Mesendoderm (in vitro differentiated cells): ENCODE measurements around the gene CUL5. TPM values are rescaled to one million over a fixed set of nuclear protein-coding genes. Genes with fewer than 3 reads are reported as not detected.
A peak's percentile ranks its signal among the peaks of the same experiment; 100 is the strongest.

Experiments
- DNase-seq: peaks from one replicate; pipeline ENCODE4 v3.0.0; 2013
- H2AK5ac ChIP-seq: 2 replicates; pipeline ENCODE4 v1.6.1; 2013; ENCODE audit warnings: low read length, inconsistent platforms
- H2BK120ac ChIP-seq: 2 replicates; pipeline ENCODE4 v1.6.1; 2013; ENCODE audit warnings: low read depth, mild to moderate bottlenecking, low read length, moderate library complexity, mixed read lengths
- H2BK15ac ChIP-seq: replicated peaks from 2 replicates; pipeline ENCODE4 v1.6.1; 2013; ENCODE audit warnings: low read depth, mild to moderate bottlenecking, moderate library complexity
- H2BK5ac ChIP-seq: 2 replicates; pipeline ENCODE4 v1.6.1; 2013; ENCODE audit warnings: low read length, inconsistent platforms
- H3K18ac ChIP-seq: 2 replicates; pipeline ENCODE4 v1.6.1; 2013; ENCODE audit warnings: mild to moderate bottlenecking, low read length, mixed read lengths
- H3K23ac ChIP-seq: one replicate; pipeline ENCODE4 v1.6.1; 2013; ENCODE audit warnings: low read length
- H3K27ac ChIP-seq: 2 replicates; pipeline ENCODE4 v1.5.1; 2013; ENCODE audit warnings: low read depth, mild to moderate bottlenecking, inconsistent platforms, low read length, moderate library complexity
- H3K27me3 ChIP-seq: 2 replicates; pipeline ENCODE4 v1.6.1; 2013; ENCODE audit warnings: low read length, control low read depth, mild to moderate bottlenecking, inconsistent platforms; ENCODE audit not compliant: insufficient read depth, poor library complexity
- H3K36me3 ChIP-seq: 2 replicates; pipeline ENCODE4 v1.6.1; 2013; ENCODE audit warnings: low read length, inconsistent platforms; ENCODE audit not compliant: control insufficient read depth, insufficient read depth
- H3K4ac ChIP-seq: one replicate; pipeline ENCODE4 v1.6.1; 2013; ENCODE audit warnings: low read depth, mild to moderate bottlenecking, low read length, moderate library complexity
- H3K4me1 ChIP-seq: 2 replicates; pipeline ENCODE4 v1.6.1; 2013; ENCODE audit warnings: low read depth, low read length, inconsistent platforms; ENCODE audit not compliant: control insufficient read depth
- H3K4me2 ChIP-seq: 2 replicates; pipeline ENCODE4 v1.6.1; 2013; ENCODE audit warnings: low read length
- H3K4me3 ChIP-seq: 2 replicates; pipeline ENCODE4 v1.5.1; 2013; ENCODE audit warnings: mild to moderate bottlenecking, low read length
- H3K56ac ChIP-seq: one replicate; pipeline ENCODE4 v1.6.1; 2013; ENCODE audit warnings: low read length
- H3K79me1 ChIP-seq: 2 replicates; pipeline ENCODE4 v1.6.1; 2013; ENCODE audit warnings: low read length, inconsistent platforms
- H3K79me2 ChIP-seq: 2 replicates; pipeline ENCODE4 v1.6.1; 2013; ENCODE audit warnings: mild to moderate bottlenecking, low read length; ENCODE audit not compliant: control insufficient read depth, insufficient read depth
- H3K9ac ChIP-seq: 2 replicates; pipeline ENCODE4 v1.6.1; 2013; ENCODE audit warnings: low read length, inconsistent platforms
- H4K5ac ChIP-seq: one replicate; pipeline ENCODE4 v1.6.1; 2013; ENCODE audit warnings: low read length
- H4K8ac ChIP-seq: one replicate; pipeline ENCODE4 v1.6.1; 2013; ENCODE audit warnings: low read depth, mild to moderate bottlenecking, control low read depth, low read length, moderate library complexity
- WGBS: extraction: QIAGEN DNeasy Blood & Tissue Kit; methylation state at CpG from one replicate; pipeline ENCODE4 v1.1.7; 2013; ENCODE audit warnings: low lambda C conversion rate, missing lambda C conversion rate; ENCODE audit not compliant: insufficient coverage; ENCODE audit errors: extremely low coverage; 5-methylcytosine and 5-hydroxymethylcytosine counted together
- polyA plus RNA-seq, 2 experiments: library from polyadenylated mRNA; stranded (reverse); fragments of 200-250 nt; gene quantifications; one replicate each; pipeline ENCODE4 v1.2.3, GENCODE V29; 2013

Gene CUL5
- polyA plus RNA-seq (2013, experiment 1 of 2): 17.5 TPM
- polyA plus RNA-seq (2013, experiment 2 of 2): 18.2 TPM

DNA sequence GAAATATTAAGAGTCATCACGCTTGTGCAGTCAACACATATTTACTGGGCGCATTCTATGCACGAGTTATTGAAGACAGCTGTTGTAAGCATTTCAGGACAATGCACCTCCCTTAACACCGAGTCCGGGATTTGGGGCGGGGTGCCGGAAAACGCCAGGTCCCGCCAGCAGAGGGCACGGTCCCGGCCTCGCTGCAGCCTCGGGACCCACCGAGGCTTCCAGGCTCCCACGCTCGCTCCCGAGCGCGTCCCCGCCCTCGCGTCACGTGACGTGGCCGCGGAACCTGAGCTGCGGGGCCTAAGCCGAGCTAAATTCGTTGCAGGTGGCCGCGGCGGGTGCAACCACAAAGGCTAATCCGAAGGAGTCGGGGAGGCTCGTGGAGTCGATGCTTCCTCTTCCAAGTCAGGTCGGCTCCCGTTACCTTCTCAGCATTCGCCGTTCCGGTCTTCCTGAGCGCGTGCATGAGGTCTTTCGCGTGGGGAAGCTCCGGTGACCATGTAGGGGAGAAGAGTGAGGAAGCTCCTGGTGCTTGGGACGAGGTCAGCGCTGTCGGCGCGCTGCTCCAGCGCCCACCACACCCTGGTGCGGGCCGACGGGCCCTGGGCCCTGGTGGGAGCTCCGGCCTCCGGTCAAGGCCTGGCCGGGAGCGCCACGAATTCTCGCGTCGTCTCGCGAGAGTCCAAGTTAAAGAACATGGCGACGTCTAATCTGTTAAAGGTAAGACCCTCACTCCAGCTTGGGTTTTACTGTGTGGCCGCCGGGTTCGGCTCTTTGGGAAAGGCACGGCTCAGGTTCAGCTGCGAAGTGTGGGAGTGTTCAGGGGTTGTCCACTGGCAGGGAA, at the start of gene CUL5:
TSS of gene CUL5 (plus strand) at position 243 of the 841 bp plus-strand sequence. CDS start at position 694, 451 bp downstream.
- peak within 1 kb of the TSS; percentile 100 for H3K56ac ChIP-seq
- H3K18ac ChIP-seq: peak within 1 kb of the TSS; percentile 10
- peak within 1 kb of the TSS; percentile 100 for H3K23ac ChIP-seq
- H4K8ac ChIP-seq: no peak within 1 kb of the TSS
- H3K79me2 ChIP-seq: peaks cover 23% of the 10 kb centered on the region
- H3K4me3 ChIP-seq: peak within 1 kb of the TSS; percentile 94
- peaks cover 5% of the 10 kb centered on the region for H3K79me1 ChIP-seq
- H3K4ac ChIP-seq: peak within 1 kb of the TSS; percentile 7
- no peaks in the 10 kb centered on the region for H3K4me1 ChIP-seq
- peak within 1 kb of the TSS; percentile 94 for H3K4me2 ChIP-seq
- H2BK5ac ChIP-seq: peak within 1 kb of the TSS; percentile 85
- peak; percentile 95 for DNase-seq
- no peaks in the 10 kb centered on the region for H3K27me3 ChIP-seq
- peak within 1 kb of the TSS; percentile 100 for H3K9ac ChIP-seq
- no peak within 1 kb of the TSS for H2BK15ac ChIP-seq
- H3K27ac ChIP-seq: peak within 1 kb of the TSS; percentile 13
- WGBS: no CpG with 5 or more reads among the region's 72 CpGs
- H2AK5ac ChIP-seq: no peak within 1 kb of the TSS
- peak within 1 kb of the TSS; percentile 91 for H4K5ac ChIP-seq
- no peaks in the 10 kb centered on the region for H3K36me3 ChIP-seq
- H2BK120ac ChIP-seq: no peak within 1 kb of the TSS

DNA sequence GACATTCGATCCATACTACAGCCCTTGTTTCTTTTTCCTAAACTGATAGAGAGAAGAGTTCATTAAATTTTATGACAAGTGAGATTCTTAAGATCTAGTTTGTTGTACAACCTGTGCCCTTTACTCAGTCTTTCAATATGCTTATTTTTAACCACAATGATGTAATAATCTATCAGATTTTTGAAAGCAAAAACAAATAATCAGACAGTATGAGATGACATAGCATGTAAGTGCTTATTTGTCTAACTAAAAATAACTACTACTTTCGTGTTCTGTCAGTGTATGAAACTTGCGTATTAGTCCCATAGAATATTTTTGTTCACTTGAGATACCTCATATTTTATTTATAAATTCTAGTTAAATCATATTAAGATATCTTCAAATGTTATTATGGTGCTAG, 47.2 kb upstream of the CUL5 start:
- no peak overlapping the region for H3K4me3 ChIP-seq
- no peaks in the 10 kb centered on the region for H3K79me2 ChIP-seq
- no peaks in the 10 kb centered on the region for H3K36me3 ChIP-seq
- no peak for DNase-seq
- H3K56ac ChIP-seq: no peak overlapping the region
- no peak overlapping the region for H2BK15ac ChIP-seq
- no peak overlapping the region for H3K4me2 ChIP-seq
- no peaks in the 10 kb centered on the region for H3K27me3 ChIP-seq
- no peak overlapping the region for H3K9ac ChIP-seq
- H2BK120ac ChIP-seq: no peak overlapping the region
- no peak overlapping the region for H3K4ac ChIP-seq
- H3K79me1 ChIP-seq: no peaks in the 10 kb centered on the region
- H3K23ac ChIP-seq: no peak overlapping the region
- H3K4me1 ChIP-seq: no peaks in the 10 kb centered on the region
- H2BK5ac ChIP-seq: no peak overlapping the region
- no peak overlapping the region for H2AK5ac ChIP-seq
- no peak overlapping the region for H4K5ac ChIP-seq
- H4K8ac ChIP-seq: no peak overlapping the region
- H3K18ac ChIP-seq: no peak overlapping the region
- no peak overlapping the region for H3K27ac ChIP-seq
- no CpG with 5 or more reads among the region's 3 CpGs for WGBS

- Histone ChIP-seq H4K5ac (no peak overlapping the region), H4K8ac (no peak overlapping the region), H3K18ac (no peak overlapping the region)
Observed at GRCh38 chr11:107962181-107962580, 46.5 kb upstream of the CUL5 start.

DNA sequence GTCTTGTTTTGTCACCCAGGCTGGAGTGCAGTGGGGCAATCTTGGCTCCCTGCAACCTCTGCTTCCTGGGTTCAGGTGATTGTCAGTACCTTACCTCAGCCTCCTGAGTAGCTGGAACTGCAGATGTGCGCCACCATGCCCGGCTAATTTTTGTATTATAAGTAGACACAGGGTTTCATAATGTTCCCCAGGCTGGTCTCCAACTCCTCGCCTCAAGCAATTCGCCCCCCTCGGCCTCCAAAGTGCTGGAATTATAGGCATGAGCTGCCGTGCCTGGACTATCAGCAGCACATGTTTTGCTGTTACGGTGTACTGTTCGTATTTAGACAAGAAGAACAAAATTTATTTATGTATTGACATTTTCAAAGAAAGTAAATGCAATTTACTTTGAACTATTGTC, 45.6 kb upstream of the CUL5 start:
- no peak overlapping the region for H3K9ac ChIP-seq
- no peak overlapping the region for H3K23ac ChIP-seq
- no peak overlapping the region for H3K4me2 ChIP-seq
- no peak overlapping the region for H3K4ac ChIP-seq
- H4K5ac ChIP-seq: no peak overlapping the region
- no peak overlapping the region for H2BK120ac ChIP-seq
- no peaks in the 10 kb centered on the region for H3K79me2 ChIP-seq
- H3K18ac ChIP-seq: no peak overlapping the region
- no peak overlapping the region for H3K56ac ChIP-seq
- no peaks in the 10 kb centered on the region for H3K27me3 ChIP-seq
- DNase-seq: no peak
- H4K8ac ChIP-seq: no peak overlapping the region
- H3K4me1 ChIP-seq: no peaks in the 10 kb centered on the region
- no peak overlapping the region for H3K4me3 ChIP-seq
- no peak overlapping the region for H2BK15ac ChIP-seq
- no peaks in the 10 kb centered on the region for H3K79me1 ChIP-seq
- H2BK5ac ChIP-seq: no peak overlapping the region
- H2AK5ac ChIP-seq: no peak overlapping the region
- no peaks in the 10 kb centered on the region for H3K36me3 ChIP-seq
- WGBS: no CpG with 5 or more reads among the region's 8 CpGs
- no peak overlapping the region for H3K27ac ChIP-seq

More at GRCh38 chr11:107962181-107962580, 46.5 kb upstream of the CUL5 start:
- Histone ChIP-seq H3K27ac (no peak overlapping the region), H3K79me2 (no peaks in the 10 kb centered on the region), H2BK15ac (no peak overlapping the region), H3K79me1 (no peaks in the 10 kb centered on the region), H3K36me3 (no peaks in the 10 kb centered on the region), H2BK5ac (no peak overlapping the region), H3K4ac (no peak overlapping the region), H2AK5ac (no peak overlapping the region), H3K4me1 (no peaks in the 10 kb centered on the region), H3K4me3 (no peak overlapping the region), H2BK120ac (no peak overlapping the region), H3K27me3 (no peaks in the 10 kb centered on the region), H3K4me2 (no peak overlapping the region), H3K56ac (no peak overlapping the region), H3K9ac (no peak overlapping the region), H3K23ac (no peak overlapping the region)
- WGBS: no CpG with 5 or more reads among the region's 1 CpG
- no peak for DNase-seq

DNA sequence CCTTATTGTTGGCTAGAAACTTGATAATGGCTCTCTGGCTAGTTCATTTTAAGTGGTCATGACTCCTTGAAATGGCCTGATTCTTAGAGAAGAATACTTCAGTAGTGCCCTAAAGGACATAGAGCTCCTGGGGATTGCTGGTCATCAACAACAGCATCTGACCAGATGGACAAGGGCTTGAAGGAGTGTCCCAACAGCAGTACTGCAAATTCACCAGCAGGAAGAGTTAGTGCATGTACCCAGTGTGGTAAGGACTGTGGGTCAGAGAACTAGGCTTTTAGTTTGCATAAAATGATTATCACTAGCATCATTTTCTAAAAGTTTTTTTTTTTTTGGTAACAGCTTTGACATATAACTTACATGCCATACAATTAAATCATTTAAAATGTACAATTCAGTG, 39.5 kb upstream of the CUL5 start:
- H2AK5ac ChIP-seq: no peak overlapping the region
- H3K23ac ChIP-seq: no peak overlapping the region

More for the DNA sequence above, 39.5 kb upstream of the CUL5 start:
- H3K4ac ChIP-seq: no peak overlapping the region
- no peaks in the 10 kb centered on the region for H3K4me1 ChIP-seq
- no peak overlapping the region for H2BK5ac ChIP-seq
- no peak overlapping the region for H3K18ac ChIP-seq
- no peak overlapping the region for H3K56ac ChIP-seq
- H2BK120ac ChIP-seq: no peak overlapping the region
- no peak overlapping the region for H3K9ac ChIP-seq
- H4K5ac ChIP-seq: no peak overlapping the region
- no peak overlapping the region for H3K4me3 ChIP-seq
- H3K79me1 ChIP-seq: no peaks in the 10 kb centered on the region
- H3K4me2 ChIP-seq: no peak overlapping the region
- peak; percentile 33 for DNase-seq
- no peaks in the 10 kb centered on the region for H3K27me3 ChIP-seq
- no peak overlapping the region for H4K8ac ChIP-seq
- H2BK15ac ChIP-seq: no peak overlapping the region
- no peaks in the 10 kb centered on the region for H3K36me3 ChIP-seq
- no peaks in the 10 kb centered on the region for H3K79me2 ChIP-seq
- H3K27ac ChIP-seq: no peak overlapping the region
